ENCODE measurements around the gene SH3RF3.

Gene SH3RF3

GRCh38 chr2:109448946-109449788, 320.2 kb downstream of the SH3RF3 start:
- DNase-seq (ENCODE audit: low read depth), result no peak

DNA sequence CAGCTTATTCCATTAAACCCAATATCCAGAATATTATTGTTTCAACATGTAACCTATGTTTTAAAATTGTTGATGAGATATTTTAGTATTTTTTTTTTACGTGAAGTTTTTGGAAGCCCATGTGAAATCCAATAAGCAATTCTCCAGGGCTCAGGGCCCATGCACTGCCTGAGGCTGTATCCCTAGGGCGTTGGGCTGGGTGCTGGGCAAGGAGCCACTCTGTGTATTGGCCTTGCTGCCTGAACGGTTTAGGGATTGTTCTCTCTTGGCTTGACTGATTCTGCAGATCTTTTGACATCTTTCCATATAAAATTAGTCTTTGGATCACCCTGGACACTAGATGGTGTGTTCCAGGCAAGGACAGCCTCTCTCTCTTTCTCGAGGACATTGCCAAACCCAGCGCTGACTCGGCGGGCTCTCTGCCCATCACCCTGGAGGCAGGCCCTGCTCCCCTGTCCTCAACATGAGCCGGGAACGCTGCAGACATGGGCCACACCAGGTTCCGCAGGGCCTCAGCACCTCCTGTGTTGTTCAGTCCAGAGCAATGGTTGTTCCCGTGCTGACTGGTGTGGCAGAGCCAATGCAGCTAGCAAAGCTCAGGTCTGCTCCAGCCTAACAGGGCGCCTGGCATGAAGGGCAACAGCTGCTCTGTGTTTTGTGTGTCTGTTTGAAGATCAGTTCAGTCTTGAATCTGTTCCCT, 321.7 kb downstream of the SH3RF3 start:
- DNase-seq (ENCODE audit: low read depth), result no peak

GRCh38 chr2:109451671-109452070, 322.7 kb downstream of the SH3RF3 start:
- no peak for DNase-seq (ENCODE audit: low read depth)

- no peak for DNase-seq (ENCODE audit: low read depth)
Measured at GRCh38 chr2:109452318-109453305, 323.6 kb downstream of the SH3RF3 start.

GRCh38 chr2:109453371-109453995, 324.5 kb downstream of the SH3RF3 start:
- DNase-seq (ENCODE audit: low read depth), result no peak

GRCh38 chr2:109454304-109454703, 325.3 kb downstream of the SH3RF3 start:
- no peak for DNase-seq (ENCODE audit: low read depth)

- DNase-seq (ENCODE audit: low read depth), result no peak
Measured at GRCh38 chr2:109454765-109455394, 325.9 kb downstream of the SH3RF3 start.

GRCh38 chr2:109455731-109456691, 327.0 kb downstream of the SH3RF3 start:
- DNase-seq (ENCODE audit: low read depth), result no peak

DNA sequence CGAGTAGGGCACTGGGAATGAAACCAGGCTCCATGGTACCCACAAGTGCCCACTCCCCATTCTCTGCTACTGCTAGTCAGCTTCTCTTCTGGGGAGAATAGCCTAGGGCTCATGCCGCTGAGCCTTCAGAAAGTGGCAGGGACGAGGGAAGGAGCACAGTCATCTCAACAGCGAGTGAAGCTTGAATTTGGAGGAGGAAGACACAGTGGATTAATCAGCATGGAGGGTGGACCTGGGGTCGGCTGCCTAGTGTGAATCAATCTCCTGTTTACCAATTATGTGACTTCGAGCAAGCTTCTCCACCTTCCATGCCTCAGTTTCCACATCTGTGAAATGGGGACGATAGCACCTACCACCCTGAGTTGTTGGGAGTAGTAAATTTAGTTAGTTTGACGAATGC, 327.8 kb downstream of the SH3RF3 start:
- no peak for DNase-seq (ENCODE audit: low read depth)

GRCh38 chr2:109457366-109457765, 328.4 kb downstream of the SH3RF3 start:
- no peak for DNase-seq (ENCODE audit: low read depth)

GRCh38 chr2:109457794-109458193, 328.8 kb downstream of the SH3RF3 start:
- no peak for DNase-seq (ENCODE audit: low read depth)

DNA sequence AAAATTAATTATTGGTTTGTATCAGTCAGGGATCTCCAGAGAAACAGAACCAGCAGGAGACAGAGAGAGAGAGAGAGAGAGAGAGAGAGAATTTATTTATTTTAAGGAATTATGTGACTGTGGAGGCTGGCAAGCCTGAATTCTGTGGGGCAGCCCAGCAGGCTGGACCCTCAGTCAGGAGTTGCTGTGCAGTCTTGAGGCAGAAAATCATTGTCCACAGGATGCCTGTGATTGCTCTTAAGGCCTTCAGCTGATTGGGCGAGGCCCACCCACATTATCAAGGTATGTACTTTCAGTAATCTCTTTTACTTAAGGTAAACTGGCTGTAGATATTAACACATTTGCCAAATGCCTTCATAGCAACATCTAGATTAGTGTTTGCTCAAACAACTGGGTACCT, 329.5 kb downstream of the SH3RF3 start:
- DNase-seq (ENCODE audit: low read depth), result no peak

DNA sequence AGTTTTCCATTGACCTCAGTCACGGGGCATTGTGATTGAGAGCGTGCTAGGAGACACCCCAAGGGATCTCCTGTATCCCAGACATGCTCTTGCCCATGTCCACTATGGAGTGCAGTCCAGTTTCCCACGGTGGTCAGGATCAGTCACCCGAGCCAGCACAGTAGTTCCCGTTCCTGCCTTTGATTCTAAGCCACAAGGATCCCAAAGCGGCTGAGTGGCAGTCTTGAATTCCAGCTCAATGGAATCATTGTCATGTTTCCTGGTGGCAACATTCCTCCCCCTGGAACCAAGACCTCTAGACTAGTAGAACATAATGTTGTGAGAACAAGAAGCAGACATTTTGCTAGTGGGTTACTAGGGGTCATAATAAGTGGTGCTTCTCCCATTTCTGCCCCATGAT, 330.5 kb downstream of the SH3RF3 start:
- no peak for DNase-seq (ENCODE audit: low read depth)

- no peak for DNase-seq (ENCODE audit: low read depth)
Measured at GRCh38 chr2:109460553-109461324, 331.7 kb downstream of the SH3RF3 start.

GRCh38 chr2:109463236-109463635, 334.2 kb downstream of the SH3RF3 start:
- DNase-seq (ENCODE audit: low read depth), result no peak

DNA sequence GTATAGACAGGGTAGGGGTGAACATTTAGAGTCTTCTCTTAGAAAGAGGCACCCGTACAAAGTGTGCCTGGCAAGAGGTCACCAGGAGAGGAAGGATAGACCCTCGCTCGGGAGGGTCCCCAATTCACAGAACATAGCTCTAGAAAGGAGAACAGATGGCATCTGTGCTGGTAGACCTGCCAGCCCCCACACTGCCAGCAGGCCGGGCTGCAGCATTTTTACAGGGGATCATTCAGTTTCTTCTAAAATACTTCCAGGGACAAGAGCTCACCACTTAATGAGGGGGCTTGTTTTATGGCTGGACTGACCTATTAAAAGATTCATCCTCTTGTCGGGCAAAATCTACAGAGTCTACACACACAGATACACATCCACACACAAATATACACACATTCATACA, 334.9 kb downstream of the SH3RF3 start:
- DNase-seq (ENCODE audit: low read depth), result no peak

- DNase-seq (ENCODE audit: low read depth), result no peak
Measured at GRCh38 chr2:109466674-109467575, 337.9 kb downstream of the SH3RF3 start.

- DNase-seq (ENCODE audit: low read depth), result no peak
Measured at GRCh38 chr2:109467701-109468100, 338.7 kb downstream of the SH3RF3 start.
